ENCODE measurements around the gene SYMPK.

The SYMPK gene

GRCh38 chr19:45767410-45767880, 95.5 kb downstream of the SYMPK start (continued):
- TF ChIP-seq ZNF2 (tag by site-specific recombination; IDR thresholded peaks at IDR 0.05), result no peak
- peak; percentile 88 for TF ChIP-seq WT1 (tag by site-specific recombination; IDR thresholded peaks at IDR 0.05)
- TF ChIP-seq ZBTB48 (tag by site-specific recombination; IDR thresholded peaks at IDR 0.05), result 0 out of 2 replicates have a peak, but pooled peaks have one; percentile 55
- no peak for TF ChIP-seq PRDM6 (tag by site-specific recombination; IDR thresholded peaks at IDR 0.05)
- peak; percentile 33; the same call in 1 of the 2 replicates for TF ChIP-seq ZNF501 (tag by site-specific recombination; IDR thresholded peaks at IDR 0.05)
- peak; percentile 93 for TF ChIP-seq ZBTB20 (tag by site-specific recombination; IDR thresholded peaks at IDR 0.05)
- no peak for TF ChIP-seq ZNF704 (tag by site-specific recombination; IDR thresholded peaks at IDR 0.05)
- TF ChIP-seq ZNF146 (tag by site-specific recombination; IDR thresholded peaks at IDR 0.05), result no peak
- TF ChIP-seq HOXC10 (CRISPR knock-in tag; IDR thresholded peaks at IDR 0.05), result no peak
- TF ChIP-seq MZF1 (tag by site-specific recombination; IDR thresholded peaks at IDR 0.05; ENCODE audit: borderline replicate concordance), result peak; percentile 19; the same call in 1 of the 2 replicates
- TF ChIP-seq ZNF571 (tag by site-specific recombination; IDR thresholded peaks at IDR 0.05), result no peak
- TF ChIP-seq ZNF692 (tag by site-specific recombination; IDR thresholded peaks at IDR 0.05), result 0 out of 2 replicates have a peak, but pooled peaks have one; percentile 21
- no peak for TF ChIP-seq ZNF132 (tag by site-specific recombination; IDR thresholded peaks at IDR 0.05; ENCODE audit: borderline replicate concordance)
- peak; percentile 46; the same call in 1 of the 2 replicates for TF ChIP-seq SP7 (tag by site-specific recombination; IDR thresholded peaks at IDR 0.05)
- no peak for TF ChIP-seq ZNF529 (tag by site-specific recombination; IDR thresholded peaks at IDR 0.05; ENCODE audit: insufficient replicate concordance)
- TF ChIP-seq ZNF23 (tag by site-specific recombination; IDR thresholded peaks at IDR 0.05; ENCODE audit: borderline replicate concordance), result no peak
- TF ChIP-seq PRDM1 (tag by site-specific recombination; IDR thresholded peaks at IDR 0.05), result peak; percentile 61
- no peak for TF ChIP-seq ZNF768 (tag by site-specific recombination; IDR thresholded peaks at IDR 0.05)
- peak; percentile 70 for TF ChIP-seq KLF17 (tag by site-specific recombination; IDR thresholded peaks at IDR 0.05)
- no peak for TF ChIP-seq ZSCAN23 (tag by site-specific recombination; IDR thresholded peaks at IDR 0.05)
- TF ChIP-seq KLF8 (tag by site-specific recombination; IDR thresholded peaks at IDR 0.05), result peak; percentile 85
- no peak for TF ChIP-seq ZBTB6 (tag by site-specific recombination; IDR thresholded peaks at IDR 0.05)
- peak; percentile 94 for TF ChIP-seq KLF1 (tag by site-specific recombination; IDR thresholded peaks at IDR 0.05)
- peak; percentile 33; the same call in 1 of the 2 replicates for TF ChIP-seq GLIS1 (tag by site-specific recombination; IDR thresholded peaks at IDR 0.05)
- no peak for TF ChIP-seq ZNF174 (tag by site-specific recombination; IDR thresholded peaks at IDR 0.05)
- peak; percentile 76 for TF ChIP-seq HIC1 (tag by site-specific recombination; IDR thresholded peaks at IDR 0.05)
- TF ChIP-seq ZNF423 (tag by site-specific recombination; IDR thresholded peaks at IDR 0.05), result peak; percentile 60
- peak; percentile 88 for TF ChIP-seq IKZF3 (tag by site-specific recombination; IDR thresholded peaks at IDR 0.05)
- peak; percentile 78 for TF ChIP-seq PRDM10 (tag by site-specific recombination; IDR thresholded peaks at IDR 0.05)

Measured in HEK293 (cell line).